Stimulated activated CD4-positive, alpha-beta T cell treated with anti-CD3 and anti-CD28 coated beads, Interleukin-4, amount 100 ng/mL, for 48 hours (primary cell): Measurements from ENCODE around the gene RNF175.
A peak's percentile ranks its signal among the peaks of the same experiment; 100 is the strongest.

Experiments used
- DNase-seq, 2 donors: peaks; one replicate each; pipeline ENCODE4 v3.0.0-alpha.2; 2020; ENCODE audit warnings: low read depth in 2 of 2

Gene RNF175

GRCh38 chr4:153759407-153760316, at the start of gene RNF175:
RNF175 (minus strand) TSS chr4:153760024; CDS start chr4:153759862, 162 bp downstream.
- DNase-seq: peak; percentile 8 to 20

DNA sequence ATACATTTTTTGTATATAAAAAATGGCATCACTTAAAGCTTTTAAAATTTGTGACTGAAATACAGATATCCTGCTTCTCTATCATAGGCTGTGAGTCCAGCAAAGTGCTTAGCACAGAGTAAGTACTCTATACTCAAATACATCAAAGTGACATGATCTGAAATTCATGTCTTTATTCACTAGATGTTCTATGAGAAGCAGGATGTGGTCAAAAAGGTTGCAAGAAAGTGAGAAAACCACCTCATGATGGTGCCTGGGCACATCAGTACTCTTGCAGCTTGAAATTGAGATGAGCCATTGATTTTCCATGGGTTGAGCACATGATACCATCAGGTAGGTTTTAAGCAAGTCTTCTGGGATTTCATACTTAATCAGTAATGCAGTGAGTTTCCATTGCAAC, 49.5 kb upstream of the RNF175 start:
- no peak for DNase-seq

DNA sequence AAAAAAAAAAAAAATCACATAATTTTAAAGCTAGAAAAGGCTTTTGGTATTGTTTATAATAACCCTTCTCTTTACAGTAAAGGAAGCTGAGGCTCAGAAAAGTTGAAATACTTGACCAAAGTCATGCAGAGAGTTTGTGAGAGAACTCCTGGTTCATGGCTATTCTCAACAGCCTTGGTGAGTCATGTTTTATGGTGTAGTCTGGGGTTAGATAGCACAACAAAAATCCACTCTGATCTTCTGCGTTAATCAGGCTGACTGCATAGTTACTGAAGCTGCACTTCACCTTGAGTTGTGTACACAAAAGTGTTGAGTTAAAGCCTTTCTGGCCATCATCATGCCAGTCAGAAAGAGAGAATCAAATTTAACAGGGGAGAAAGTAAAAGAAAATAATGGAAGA, 48.4 kb upstream of the RNF175 start:
- DNase-seq: no peak

DNA sequence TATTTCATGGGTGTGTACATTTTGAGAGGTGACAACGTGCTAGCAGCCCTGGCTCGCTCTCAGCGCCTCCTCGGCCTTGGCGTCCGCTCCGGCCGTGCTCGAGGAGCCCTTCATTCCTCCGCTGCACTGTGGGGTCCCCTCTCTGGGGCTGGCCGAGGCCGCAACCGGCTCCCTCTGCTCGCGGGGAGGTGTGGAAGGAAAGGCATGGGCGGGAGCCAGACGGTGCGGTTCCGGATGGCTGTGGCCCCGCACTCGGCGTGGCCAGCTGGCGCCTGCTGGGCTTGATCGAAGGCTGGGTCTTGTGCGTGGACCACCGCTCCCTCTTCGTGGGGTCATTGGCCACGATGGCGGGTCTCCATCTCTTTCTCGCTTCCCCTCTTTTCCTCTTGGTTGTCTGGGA, 46.2 kb upstream of the RNF175 start:
- DNase-seq: no peak

DNA sequence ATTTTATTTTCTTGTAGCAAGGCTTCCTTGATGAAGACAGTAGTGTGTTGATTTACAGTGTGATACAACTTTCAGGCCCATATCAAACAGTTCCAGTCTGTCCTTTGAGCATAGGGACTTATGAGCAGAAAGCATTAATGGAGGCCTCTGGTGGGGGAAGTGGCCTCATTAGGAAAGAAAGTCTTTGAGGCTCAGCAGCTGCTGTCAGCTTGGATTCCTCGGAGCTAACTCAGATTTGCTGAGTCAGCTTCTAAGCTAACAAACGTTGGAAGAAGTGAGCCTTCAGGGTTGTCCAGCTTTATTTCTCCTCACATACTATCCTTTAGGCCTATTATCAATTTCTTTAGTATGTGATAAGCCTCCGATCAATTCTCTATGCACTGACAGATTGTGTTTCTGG, 44.9 kb upstream of the RNF175 start:
- no peak for DNase-seq

DNA sequence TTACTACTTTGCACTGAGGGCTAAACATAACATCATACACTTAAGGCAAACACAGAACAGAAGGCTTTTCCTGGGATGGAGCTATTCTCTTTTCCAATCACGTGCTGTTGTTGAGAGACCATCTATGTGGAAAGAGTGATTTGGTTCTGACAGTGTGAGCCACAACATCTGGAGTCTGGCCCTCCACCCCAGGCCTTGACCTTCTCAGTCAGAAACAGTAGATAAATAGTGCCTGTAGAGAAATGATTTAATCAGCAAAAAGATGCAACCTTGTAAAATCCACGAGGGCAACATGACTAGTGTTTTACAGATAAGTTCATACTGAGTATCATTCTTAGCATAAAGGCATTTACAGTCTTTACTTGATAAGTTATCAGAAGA, 39.9 kb upstream of the RNF175 start:
- no peak for DNase-seq

DNA sequence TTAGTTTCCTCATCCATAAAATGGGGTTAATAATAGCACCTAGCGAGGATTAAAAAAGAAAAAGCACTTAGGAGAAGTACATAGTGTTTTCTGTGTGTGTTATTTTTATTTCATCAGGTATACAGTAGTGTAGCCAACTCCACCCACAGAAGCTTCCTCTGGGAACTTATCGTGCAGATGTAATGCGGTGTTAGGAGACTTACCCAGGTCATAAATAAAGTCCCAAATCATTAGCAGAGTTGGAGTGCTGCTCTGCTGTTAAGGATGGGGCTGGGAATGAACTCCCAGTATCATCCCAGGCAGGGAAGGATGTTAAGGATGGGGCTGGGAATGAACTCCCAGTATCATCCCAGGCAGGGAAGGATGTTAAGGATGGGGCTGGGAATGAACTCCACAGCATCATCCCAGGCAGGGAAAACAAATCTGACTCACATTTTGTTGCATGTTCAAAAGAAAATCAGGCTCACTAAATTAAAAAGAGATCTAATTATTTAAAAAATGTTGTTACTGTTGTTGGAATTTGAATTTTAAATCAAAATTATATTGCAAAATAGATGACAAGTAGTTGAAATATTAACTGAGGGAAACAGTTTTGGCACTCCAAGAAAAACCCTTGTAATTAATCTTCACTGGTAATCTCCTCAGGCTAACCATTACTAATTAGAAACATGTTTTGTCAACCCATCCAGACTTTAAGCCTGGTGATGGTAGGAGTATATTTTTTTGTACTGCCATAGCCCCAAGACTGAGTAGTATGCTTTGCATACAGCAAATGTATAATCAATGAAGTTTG, 39.3 kb upstream of the RNF175 start:
- no peak for DNase-seq

GRCh38 chr4:153798420-153798819, 38.6 kb upstream of the RNF175 start:
- DNase-seq: no peak

GRCh38 chr4:153794006-153794405, 34.2 kb upstream of the RNF175 start:
- DNase-seq: no peak

DNA sequence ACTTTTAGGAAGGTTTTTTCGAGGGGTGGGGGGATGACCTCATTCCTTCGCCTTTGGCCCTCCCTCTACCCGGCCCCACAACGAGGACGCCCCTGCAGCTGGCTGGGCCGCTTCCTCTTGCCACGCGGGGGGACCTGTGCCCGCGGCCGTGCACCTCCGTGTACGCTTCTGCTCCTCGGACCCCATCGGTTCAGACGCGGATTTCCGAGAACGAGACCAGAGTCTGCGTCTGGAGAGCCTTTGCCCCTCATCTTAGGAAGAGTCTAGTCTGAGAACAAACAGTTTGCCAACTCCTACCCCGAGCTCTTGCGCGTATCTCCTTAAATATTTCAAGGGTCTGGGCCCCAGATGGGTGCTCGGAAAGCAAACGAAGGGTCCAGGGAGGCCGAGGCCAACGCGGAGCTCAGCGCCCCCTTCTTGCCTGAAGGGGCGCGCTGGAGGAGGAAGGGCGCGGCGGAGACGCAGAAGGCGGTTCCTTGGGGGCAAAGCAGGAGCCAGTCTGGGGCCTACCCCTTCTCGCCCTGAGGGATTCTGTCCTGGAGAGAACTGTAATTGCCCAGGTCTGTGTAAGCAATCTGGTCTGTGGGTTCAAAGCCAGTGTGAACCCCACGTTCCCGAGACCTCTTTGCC, 32.9 kb upstream of the RNF175 start:
- no peak for DNase-seq

DNA sequence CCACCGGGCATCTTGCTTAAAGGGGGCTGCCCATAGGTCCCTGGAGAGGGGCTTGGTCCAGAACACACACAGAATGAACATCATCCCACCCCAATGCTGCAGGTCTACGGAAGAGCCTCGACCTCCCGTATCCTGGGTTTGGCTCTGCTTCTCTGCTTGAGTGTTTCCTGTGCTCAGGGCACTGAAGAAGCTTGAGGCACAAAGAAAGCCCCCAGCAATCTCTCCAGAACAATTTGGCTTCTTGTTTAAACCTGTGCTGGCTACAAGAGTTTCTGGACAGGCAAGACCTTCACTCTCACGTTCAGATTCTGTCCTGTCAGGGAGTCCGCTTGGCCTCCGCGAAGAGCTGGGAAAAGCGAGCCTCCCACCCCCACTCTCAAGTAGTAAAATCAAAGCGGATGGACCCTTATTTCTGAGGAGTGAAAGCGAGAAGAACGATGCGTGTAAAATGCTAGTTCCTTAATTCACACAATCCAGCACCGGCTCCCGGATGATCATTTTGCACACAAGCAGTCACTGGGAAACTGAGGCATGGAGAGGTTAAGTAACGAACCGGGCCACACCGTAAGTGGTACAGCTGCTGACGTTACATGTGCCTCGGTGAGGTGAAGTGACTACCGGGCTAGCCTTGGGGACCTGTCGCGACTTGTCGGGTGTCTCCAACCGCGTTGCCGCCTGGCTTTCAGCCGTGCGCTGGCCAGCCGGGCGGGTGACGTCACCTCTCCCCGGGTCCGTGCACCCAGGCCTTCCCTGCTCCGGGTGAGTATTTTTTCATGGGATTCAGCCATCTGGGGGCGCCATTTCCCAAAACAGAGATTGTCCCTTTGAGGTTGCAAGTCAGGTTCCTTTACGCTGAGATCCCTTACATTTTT, 32.2 kb upstream of the RNF175 start:
- DNase-seq: peak; percentile 42 to 53

GRCh38 chr4:153790962-153791551, 31.2 kb upstream of the RNF175 start:
- DNase-seq: no peak

DNA sequence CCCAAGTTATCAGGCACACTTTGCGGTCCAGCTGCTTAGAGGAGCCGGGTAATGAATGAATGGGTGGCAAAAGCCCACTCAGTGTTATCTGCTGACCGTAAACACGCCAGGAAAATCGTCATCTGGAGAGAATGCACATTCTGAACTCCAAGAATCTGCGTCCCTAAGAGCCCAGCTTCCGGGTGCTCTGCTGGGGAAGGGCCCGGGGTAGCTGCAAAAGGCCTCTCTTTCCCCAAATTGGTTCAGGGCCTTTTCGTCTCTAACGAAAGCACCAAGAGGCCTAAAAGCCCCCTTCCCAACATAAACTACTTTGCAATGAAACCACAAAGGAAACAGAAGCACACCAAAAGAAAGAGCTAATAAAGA, 30.7 kb upstream of the RNF175 start:
- no peak for DNase-seq

GRCh38 chr4:153789741-153790499, 30.1 kb upstream of the RNF175 start:
- no peak for DNase-seq

- DNase-seq: no peak
Observed at GRCh38 chr4:153788413-153789276, 28.8 kb upstream of the RNF175 start, which contains the start of gene SFRP2. SFRP2 (minus strand) TSS chr4:153789083; CDS start chr4:153788835, 248 bp downstream.

GRCh38 chr4:153788051-153788412, 28.2 kb upstream of the RNF175 start:
- no peak for DNase-seq

DNA sequence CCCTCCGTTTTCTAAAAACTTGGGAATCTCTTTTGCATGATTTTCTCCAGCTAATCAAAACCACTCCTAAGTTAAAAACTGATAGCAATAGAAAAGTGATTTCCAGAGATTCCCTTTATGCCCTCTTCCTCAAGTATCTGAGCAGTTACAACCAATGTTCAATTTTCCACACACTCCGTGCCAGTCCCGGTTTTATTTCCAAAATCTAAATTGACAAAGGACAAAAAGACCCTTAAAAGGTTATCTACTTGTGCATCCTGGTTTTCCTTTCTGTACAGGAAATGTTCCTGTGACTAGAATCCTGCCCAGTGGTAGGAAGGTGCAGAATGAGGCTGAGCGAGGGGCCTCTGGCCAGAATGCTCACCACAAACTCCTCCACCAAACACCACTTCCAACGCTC, 27.8 kb upstream of the RNF175 start:
- no peak for DNase-seq

DNA sequence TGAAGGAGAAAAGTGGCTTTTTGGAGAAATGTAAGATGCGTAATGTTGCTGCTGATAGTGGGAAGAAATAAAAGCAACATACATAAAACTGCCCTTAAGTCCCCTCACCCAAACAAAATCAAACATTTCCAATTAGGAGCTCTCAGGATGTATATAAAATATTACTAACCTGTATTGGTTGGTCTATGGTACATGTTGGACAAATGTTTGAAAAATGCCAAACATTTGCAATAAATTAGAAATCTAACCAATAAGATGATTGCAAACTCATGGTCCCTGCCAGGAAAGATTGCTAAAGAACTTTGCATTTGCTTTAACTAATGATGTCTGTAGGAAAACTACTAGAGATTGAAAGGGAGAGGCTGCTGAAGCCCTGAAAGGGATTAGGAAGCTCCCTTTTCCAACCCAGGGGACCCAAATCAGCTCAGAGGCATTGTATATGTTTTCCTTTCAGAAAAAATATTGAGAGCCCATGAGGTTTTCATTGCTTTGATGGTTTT, 27.3 kb upstream of the RNF175 start:
- no peak for DNase-seq
